ENCODE measurements around the gene MARCHF3.
"Not testable (repeated sequence)": the region's sequence is repeated elsewhere in the genome, so short reads cannot be mapped to it uniquely, and the experiment has no call there.

MARCHF3 gene

DNA sequence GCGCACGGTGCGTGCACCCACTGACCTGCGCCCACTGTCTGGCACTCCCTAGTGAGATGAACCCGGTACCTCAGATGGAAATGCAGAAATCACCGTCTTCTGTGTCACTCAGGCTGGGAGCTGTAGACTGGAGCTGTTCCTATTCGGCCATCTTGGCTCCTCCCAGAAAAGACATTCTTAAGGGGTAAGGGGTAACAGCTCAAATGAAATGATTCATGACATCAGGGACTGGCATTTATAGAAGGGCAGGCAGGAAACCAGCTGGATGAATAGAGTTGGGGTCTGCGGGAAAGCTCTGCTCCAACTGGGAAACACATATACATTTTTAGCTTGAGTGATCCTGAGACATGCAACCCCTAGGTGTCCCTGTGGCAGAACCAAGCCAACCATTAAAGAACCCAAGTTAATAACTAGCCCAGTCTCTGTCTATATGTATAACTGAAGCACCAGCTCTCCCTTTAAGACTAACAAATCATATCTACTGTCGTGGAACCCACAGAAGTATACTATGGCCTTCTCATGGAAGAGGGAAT is 134.1 kb downstream of the MARCHF3 start:
- H3K4me3 ChIP-seq (replicated peaks; ENCODE audit: low read depth, low read length): no peak overlapping the region
- no peak for DNase-seq (ENCODE audit: extremely low read depth, insufficient read length)
- TF ChIP-seq CTCF (IDR thresholded peaks at IDR 0.05; ENCODE audit: insufficient read depth, low read length, poor library complexity, severe bottlenecking): no peak
- H3K27me3 ChIP-seq (replicated peaks; ENCODE audit: control insufficient read depth, insufficient read depth, low read length): no peaks in the 10 kb centered on the region
- no peaks in the 10 kb centered on the region for H3K36me3 ChIP-seq (ENCODE audit: control insufficient read depth, insufficient read depth, low read length)

DNA sequence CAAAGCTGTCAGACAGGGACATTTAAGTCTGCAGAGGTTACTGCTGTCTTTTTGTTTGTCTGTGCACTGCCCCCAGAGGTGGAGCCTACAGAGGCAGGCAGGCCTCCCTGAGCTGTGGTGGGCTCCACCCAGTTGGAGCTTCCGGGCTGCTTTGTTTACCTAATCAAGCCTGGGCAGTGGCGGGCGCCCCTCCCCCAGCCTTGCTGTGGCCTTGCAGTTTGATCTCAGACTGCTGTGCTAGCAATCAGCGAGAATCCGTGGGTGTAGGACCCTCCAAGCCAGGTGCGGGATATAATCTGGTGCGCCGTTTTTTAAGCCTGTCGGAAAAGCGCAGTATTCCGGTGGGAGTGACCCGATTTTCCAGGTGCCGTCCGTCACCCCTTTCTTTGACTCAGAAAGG is 134.6 kb downstream of the MARCHF3 start:
- not testable (repeated sequence) for H3K36me3 ChIP-seq (ENCODE audit: control insufficient read depth, insufficient read depth, low read length); DNase-seq (ENCODE audit: extremely low read depth, insufficient read length); H3K27me3 ChIP-seq (replicated peaks; ENCODE audit: control insufficient read depth, insufficient read depth, low read length); H3K4me3 ChIP-seq (replicated peaks; ENCODE audit: low read depth, low read length)

DNA sequence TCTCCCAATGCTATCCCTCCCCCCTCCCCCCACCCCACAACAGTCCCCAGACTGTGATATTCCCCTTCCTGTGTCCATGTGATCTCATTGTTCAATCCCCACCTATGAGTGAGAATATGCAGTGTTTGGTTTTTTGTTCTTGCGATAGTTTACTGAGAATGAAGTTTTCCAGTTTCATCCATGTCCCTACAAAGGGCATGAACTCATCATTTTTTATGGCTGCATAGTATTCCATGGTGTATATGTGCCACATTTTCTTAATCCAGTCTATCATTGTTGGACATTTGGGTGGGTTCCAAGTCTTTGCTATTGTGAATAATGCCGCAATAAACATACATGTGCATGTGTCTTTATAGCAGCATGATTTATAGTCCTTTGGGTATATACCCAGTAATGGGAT is 139.9 kb downstream of the MARCHF3 start:
- not testable (repeated sequence) for H3K36me3 ChIP-seq (ENCODE audit: control insufficient read depth, insufficient read depth, low read length); H3K4me3 ChIP-seq (replicated peaks; ENCODE audit: low read depth, low read length); DNase-seq (ENCODE audit: extremely low read depth, insufficient read length); H3K27me3 ChIP-seq (replicated peaks; ENCODE audit: control insufficient read depth, insufficient read depth, low read length)

DNA sequence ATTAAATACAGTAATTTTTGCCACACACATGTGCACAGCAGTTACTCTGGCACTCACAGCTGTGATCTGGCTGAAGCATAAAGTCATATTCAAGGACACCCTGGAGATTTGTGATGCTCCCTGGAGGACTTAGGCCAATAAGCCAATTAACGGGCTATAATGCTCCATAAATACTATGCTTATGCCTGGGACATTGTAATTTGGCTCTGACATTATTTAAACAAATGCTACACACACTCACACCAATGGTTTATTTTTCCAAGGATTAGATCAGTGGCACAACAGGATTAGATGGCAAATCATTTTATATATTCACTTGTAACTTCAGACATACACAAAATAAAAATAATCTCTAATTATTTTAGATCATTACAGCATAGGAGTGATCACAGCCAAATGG is 142.2 kb downstream of the MARCHF3 start:
- H3K27me3 ChIP-seq (replicated peaks; ENCODE audit: control insufficient read depth, insufficient read depth, low read length): no peaks in the 10 kb centered on the region
- no peak overlapping the region for H3K4me3 ChIP-seq (replicated peaks; ENCODE audit: low read depth, low read length)
- TF ChIP-seq CTCF (IDR thresholded peaks at IDR 0.05; ENCODE audit: insufficient read depth, low read length, poor library complexity, severe bottlenecking): no peak
- H3K36me3 ChIP-seq (ENCODE audit: control insufficient read depth, insufficient read depth, low read length): no peaks in the 10 kb centered on the region
- no peak for DNase-seq (ENCODE audit: extremely low read depth, insufficient read length)

DNA sequence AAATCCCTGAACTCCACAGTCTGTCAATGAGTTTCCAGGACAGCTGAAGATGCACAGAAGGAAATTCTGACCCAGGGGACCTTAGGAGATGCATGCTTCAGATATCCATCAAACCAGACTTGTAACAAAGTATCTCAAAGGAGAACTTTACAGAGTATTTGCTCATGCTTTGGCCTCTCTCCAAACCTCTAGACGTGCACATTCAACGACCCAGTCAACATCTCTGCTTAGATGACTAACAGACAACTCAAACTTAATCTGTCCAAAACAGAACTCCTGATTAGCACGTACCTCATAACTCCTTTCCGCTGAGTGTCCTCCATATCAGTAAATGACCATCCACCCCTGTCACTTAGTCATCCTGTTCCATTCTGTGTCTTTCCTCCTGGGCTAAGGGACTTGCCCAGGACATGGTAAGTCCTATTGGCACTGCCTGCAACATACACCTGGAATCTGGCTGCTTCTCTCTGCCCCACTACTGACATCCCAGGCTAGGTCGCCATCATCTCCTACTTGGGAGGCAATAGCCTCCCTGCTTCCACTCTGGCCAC is 146.0 kb downstream of the MARCHF3 start:
- no peak overlapping the region for H3K4me3 ChIP-seq (replicated peaks; ENCODE audit: low read depth, low read length)
- DNase-seq (ENCODE audit: extremely low read depth, insufficient read length): no peak
- TF ChIP-seq CTCF (IDR thresholded peaks at IDR 0.05; ENCODE audit: insufficient read depth, low read length, poor library complexity, severe bottlenecking): no peak
- H3K27me3 ChIP-seq (replicated peaks; ENCODE audit: control insufficient read depth, insufficient read depth, low read length): no peaks in the 10 kb centered on the region
- no peaks in the 10 kb centered on the region for H3K36me3 ChIP-seq (ENCODE audit: control insufficient read depth, insufficient read depth, low read length)

- Histone ChIP-seq H3K4me3 (replicated peaks; ENCODE audit: low read depth, low read length) (no peak overlapping the region), H3K36me3 (ENCODE audit: control insufficient read depth, insufficient read depth, low read length) (no peaks in the 10 kb centered on the region), H3K27me3 (replicated peaks; ENCODE audit: control insufficient read depth, insufficient read depth, low read length) (no peaks in the 10 kb centered on the region)
- DNase-seq (ENCODE audit: extremely low read depth, insufficient read length): no peak
- TF ChIP-seq CTCF (IDR thresholded peaks at IDR 0.05; ENCODE audit: insufficient read depth, low read length, poor library complexity, severe bottlenecking): no peak
These were observed 146.7 kb downstream of the MARCHF3 start for GRCh38 chr5:126883564-126884245.

Measured in GM06990 (cell line).